Measurements from ENCODE around the gene CDK9.

Gene CDK9

DNA sequence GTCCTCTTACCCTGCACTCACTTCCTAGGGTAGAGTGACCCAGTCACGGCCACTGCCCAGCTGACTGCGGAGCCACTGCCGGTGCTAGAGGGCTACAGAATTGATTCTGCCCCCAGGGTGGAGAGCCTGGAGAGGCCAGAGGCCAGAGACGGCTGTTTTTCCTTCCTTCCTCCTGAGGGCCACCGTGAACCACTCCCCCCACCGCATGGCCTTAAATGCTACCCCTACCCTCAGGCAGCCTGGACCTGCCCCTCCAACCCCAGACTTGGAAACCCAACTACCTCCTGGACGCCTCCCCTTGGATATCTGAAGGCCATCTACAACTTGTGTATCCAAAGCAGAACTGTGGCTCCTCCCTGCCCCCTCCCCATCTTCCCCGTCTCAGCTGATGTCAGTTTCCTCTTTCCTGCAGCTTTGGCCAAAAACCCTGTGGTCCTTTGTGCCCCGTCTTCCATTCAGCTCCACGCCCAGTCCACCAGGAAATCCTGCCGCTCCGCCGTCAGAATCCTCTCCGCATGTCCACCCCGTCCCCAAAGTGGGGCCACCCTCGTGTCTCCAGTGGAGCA is 23.6 kb upstream of the CDK9 start:
- no peak for DNase-seq

DNA sequence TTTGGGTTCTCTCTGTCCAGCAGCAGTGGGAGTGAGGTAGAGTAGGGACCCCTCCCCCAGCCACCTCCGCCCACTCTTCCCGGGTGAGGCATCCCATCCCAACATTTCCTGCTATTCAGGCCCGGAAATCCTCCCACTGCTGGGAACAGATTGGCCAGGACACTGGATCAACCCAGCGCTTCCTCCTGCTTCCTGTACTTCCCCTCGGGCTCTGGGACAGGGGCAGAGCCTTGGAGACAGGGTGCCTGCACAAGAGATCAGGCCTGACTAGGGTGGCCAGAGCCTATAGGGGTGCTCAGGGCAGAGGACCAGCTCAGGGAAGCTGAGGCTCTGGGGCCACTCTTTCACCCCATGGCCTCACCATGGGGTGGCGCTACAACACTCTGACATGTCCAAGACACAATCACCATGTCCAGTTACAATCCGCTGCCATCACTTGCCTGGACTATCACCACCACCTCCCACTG is 21.9 kb upstream of the CDK9 start:
- DNase-seq, result no peak

- DNase-seq, result no peak
Measured at GRCh38 chr9:127765418-127765817, 20.4 kb upstream of the CDK9 start.

DNA sequence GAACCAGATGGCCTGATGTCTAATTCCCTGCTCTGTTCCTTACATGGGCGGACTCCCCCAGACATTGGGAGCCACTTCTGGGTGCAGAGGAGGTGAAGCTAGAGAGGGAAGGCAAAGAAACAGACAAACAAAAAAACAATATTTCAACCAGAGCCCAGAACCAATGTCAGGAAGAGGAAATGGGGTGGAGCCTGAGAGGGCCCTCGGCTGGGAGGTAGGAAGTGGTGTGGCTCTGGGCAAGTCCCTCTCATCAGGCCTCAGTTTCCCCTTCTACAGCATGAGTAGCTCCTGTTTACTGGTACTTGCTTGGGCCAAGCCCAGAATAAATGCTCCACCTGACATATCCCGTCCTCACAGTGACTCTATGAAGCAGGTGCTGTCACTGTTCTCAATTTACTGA is 18.4 kb upstream of the CDK9 start:
- DNase-seq, result no peak

DNA sequence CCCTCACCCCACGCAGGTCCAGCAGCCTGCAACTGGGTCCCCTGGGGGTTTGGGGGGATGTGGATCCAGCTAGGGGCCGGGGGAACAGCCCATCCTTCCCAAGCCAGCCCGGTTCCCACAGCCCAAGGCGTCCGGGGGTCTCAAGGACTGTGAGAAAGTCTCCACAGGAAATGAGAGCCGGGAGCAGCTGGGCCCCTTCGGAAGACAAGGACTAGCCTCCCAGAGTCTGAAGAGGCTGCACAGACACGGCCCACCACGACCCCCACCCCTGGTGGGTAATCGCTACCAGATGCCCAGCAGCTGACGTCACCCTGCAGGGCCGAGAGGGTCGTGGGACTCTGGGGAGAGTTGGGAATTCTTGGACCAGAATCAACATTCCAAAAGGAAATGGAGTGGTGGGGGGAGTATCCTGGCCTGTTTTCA is 17.9 kb upstream of the CDK9 start:
- no peak for DNase-seq

DNA sequence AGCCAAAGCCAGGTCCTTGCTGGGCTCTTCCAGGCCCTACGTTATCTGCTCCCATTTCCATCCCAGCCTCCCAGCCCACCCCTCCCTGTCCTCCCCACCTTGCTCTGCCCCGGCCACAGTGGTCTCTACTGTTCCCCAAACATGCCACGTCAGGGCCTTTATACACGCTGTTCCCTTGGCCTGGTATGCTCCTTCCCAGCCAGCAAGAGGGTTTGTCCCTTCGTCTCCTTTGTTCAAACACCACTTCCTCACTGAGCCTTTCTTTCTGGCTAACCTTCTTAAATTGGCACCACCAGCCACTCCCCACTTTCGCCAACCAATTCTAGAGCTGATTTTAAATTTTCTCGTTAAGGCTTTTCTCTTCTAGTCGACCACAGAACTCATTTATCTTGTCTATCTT is 17.1 kb upstream of the CDK9 start:
- no peak for DNase-seq

GRCh38 chr9:127769101-127769500 is 16.7 kb upstream of the CDK9 start:
- DNase-seq, result no peak

DNA sequence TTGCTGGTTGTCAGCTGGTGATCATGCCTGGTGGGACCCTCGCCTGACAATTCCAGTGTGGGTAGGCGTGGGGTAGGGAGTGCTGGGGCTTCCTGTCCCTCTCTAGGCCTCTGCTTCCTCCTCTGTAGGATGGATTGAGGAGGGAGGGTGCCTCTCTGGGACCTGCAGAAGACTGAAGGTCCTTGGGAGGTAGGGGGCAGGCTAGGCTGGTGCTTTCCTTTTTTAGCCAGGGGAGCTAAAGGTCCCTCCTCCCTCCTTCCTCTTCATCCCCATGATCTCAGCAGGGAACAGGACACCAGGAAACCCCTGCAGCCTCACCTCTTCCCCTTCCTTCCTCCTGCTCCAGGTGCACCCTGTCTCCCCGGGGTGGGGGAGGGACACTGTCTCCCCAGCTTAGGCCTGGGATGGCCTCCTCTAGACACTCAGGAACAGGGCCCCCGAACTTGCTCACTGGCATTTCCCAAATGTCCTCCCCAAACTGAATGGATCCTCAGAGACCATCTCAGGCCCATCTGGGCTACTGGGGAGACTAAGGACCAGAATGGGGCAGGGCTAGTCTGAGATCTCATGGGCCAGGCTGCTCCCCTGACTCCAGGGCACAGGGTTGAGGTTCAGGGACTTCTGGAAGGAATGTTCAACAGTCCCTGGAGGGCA is 15.8 kb upstream of the CDK9 start:
- no peak for DNase-seq

GRCh38 chr9:127770583-127770904 is 15.3 kb upstream of the CDK9 start:
- DNase-seq, result no peak

GRCh38 chr9:127770905-127771569 is 14.8 kb upstream of the CDK9 start:
- peak; percentile 93 for DNase-seq

DNA sequence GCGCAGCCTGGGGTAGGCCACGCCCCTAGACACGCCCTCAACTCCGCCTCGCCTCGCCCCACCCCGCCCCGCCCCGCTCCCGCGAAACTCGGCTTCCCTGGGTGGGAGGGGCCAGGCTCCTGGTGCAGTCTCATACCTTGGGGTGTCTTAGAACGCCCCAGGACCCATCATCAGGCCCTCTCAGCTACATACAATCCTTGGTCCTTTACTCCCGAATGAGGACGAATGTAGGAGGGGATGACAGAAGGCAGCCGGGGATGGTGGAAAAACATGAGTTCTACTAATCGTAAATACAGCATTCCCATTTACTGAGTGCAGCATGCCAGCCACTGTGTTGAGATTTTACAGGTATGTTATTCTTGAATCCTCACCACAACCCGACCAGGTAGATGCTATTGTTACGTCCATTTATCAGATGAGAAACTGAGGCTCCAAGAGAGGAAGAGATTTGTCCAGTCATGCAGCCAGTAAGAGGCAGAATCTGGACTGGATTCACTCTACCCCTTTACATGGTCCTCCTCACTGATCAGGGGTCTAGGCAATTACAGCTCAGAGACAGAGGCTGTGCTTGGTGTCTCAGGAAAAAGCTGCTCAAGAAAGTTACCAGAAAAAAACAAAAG is 14.2 kb upstream of the CDK9 start:
- no peak for DNase-seq

DNA sequence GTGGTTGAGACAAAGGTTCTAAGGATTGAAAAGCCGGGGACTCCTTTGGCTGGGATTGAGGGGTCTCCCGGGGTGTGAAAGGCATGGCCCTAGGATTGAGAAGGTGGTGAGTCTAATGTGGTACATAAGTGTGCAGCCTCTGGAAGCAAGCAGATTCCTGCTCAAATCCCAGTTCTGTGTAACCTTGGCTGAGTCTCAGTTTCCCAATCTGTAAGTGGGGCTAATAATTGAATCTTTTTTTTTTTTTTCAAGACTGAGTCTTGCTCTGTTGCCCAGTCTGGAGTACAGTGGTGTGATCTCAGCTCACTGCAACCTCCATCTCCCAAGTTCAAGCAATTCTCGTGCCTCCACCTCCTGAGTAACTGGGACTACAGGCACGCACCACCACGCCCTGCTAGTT is 13.2 kb upstream of the CDK9 start:
- no peak for DNase-seq

DNA sequence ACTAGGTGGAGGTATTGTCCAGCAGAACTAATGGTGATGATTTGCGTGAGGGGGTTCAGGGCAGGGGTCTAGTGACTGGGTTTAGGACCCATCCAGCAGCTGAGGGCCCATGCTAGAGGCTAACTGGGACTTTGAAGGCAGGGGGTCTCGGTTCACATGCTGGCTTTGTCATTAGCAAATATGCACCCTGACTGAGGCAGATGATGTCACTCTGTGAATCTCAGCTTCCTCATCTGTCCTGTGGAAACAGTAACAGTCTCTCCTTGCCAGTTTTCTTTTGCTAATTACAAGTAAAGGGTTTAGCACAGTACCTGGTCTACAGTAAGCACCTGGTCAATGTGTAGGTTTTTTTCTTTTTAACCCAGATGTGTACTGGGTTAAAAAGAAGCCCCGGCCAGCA is 12.6 kb upstream of the CDK9 start:
- DNase-seq, result no peak

GRCh38 chr9:127773981-127774380 is 11.9 kb upstream of the CDK9 start:
- DNase-seq, result no peak

GRCh38 chr9:127776195-127776923 is 9.5 kb upstream of the CDK9 start:
- DNase-seq, result no peak

DNA sequence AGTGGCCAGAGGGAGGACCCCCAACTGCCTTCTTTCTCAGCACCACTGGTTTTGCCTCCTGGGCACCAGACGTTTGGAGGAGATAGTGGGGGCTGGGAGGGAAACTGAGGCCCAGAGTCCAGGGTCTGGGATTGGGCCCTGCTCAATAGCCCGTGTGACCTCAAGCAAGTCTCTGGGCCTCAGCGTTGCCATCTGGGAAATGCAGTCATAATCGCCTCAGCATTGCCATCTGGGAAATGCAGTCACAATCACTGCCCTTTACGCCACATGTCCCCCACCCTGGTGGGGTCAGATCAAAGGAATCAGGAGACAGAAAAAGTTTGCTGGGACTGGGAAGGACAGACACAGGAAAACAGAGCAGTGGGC is 8.9 kb upstream of the CDK9 start:
- DNase-seq, result no peak

- DNase-seq, result no peak
Measured at GRCh38 chr9:127777368-127777980, 8.4 kb upstream of the CDK9 start.

GRCh38 chr9:127778280-127779135 is 7.3 kb upstream of the CDK9 start, which contains the start of gene SH2D3C:
TSS of gene SH2D3C (minus strand) at chr9:127778666. CDS start at chr9:127778627, 39 bp downstream.
- no peak for DNase-seq

GRCh38 chr9:127779136-127779981 is 6.5 kb upstream of the CDK9 start:
- DNase-seq, result no peak

DNA sequence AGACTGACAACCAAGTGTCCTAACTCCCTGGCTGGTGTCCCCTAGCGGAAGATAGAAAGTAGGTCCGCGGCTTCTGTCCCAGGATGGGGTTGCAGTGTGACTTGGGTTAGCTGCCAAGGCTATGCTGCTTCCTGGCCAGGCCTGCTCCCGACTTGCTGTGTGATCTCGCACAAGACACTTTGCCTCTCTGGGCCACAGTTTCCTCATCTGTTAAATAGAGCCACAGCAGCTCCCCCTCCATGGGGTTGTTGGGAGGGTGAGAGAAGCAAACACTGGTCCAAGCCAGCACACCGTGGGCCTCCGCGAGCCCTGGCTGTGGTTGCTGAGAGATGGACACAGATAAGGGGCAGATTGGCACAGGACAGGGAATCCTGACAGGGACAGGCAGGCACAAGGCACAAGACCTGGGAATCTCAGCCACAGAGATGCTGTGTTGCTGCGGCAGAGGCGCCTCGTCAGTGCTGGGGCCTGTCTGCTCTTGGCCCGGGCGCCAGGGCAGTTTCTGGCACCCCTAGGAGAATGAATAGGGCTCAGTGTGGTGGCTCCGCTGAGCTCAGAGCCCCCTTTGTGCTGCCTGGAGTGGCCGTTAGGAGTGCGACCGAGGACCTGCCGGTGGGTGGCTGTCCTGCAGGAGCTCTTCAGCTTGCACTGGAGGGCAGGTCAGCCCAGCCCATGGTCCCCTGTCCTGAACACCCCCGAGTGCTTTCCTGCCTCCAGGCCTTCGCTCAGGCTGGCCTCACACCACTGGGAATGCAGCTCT is 5.5 kb upstream of the CDK9 start:
- DNase-seq, result no peak
